Superior temporal gyrus (tissue), 1 donor: ENCODE data around the gene INPP4B.
"Not testable (repeated sequence)": the region's sequence is repeated elsewhere in the genome, so short reads cannot be mapped to it uniquely, and the experiment has no call there.

Experiments used
- DNase-seq: peaks from one replicate; pipeline ENCODE4 v3.0.0-alpha.2; 2016; ENCODE audit errors: extremely low spot score

INPP4B gene

GRCh38 chr4:142547974-142548373, 298.1 kb downstream of the INPP4B start:
- DNase-seq, result no peak

GRCh38 chr4:142544594-142544993, 301.5 kb downstream of the INPP4B start:
- DNase-seq, result no peak

- no peak for DNase-seq
Observed at GRCh38 chr4:142544039-142544438, 302.1 kb downstream of the INPP4B start.

GRCh38 chr4:142540483-142540804, 305.7 kb downstream of the INPP4B start:
- DNase-seq, result no peak

GRCh38 chr4:142539796-142540482, 306.2 kb downstream of the INPP4B start:
- DNase-seq, result no peak

GRCh38 chr4:142535009-142535408, 311.1 kb downstream of the INPP4B start:
- DNase-seq, result peak; percentile 43

GRCh38 chr4:142532054-142532453, 314.0 kb downstream of the INPP4B start:
- no peak for DNase-seq

GRCh38 chr4:142530728-142531127, 315.4 kb downstream of the INPP4B start:
- no peak for DNase-seq

- no peak for DNase-seq
Observed at GRCh38 chr4:142528433-142528832, 317.7 kb downstream of the INPP4B start.

GRCh38 chr4:142523111-142523510, 323.0 kb downstream of the INPP4B start:
- no peak for DNase-seq

- DNase-seq, result no peak
Observed at GRCh38 chr4:142519342-142519741, 326.8 kb downstream of the INPP4B start.

GRCh38 chr4:142516686-142517526, 329.2 kb downstream of the INPP4B start:
- no peak for DNase-seq

- no peak for DNase-seq
Observed at GRCh38 chr4:142512161-142512560, 333.9 kb downstream of the INPP4B start.

GRCh38 chr4:142509881-142510280, 336.2 kb downstream of the INPP4B start:
- no peak for DNase-seq

- DNase-seq, result not testable (repeated sequence)
Observed at GRCh38 chr4:142509381-142509780, 336.7 kb downstream of the INPP4B start.

- DNase-seq, result no peak
Observed at GRCh38 chr4:142500966-142501365, 345.1 kb downstream of the INPP4B start.

- DNase-seq, result no peak
Observed at GRCh38 chr4:142497606-142498005, 348.5 kb downstream of the INPP4B start.

GRCh38 chr4:142493255-142494110, 352.6 kb downstream of the INPP4B start:
- no peak for DNase-seq

GRCh38 chr4:142485452-142485851, 360.6 kb downstream of the INPP4B start:
- DNase-seq, result no peak

- DNase-seq, result no peak
Observed at GRCh38 chr4:142480244-142480643, 365.9 kb downstream of the INPP4B start.

GRCh38 chr4:142475663-142476062, 370.4 kb downstream of the INPP4B start:
- no peak for DNase-seq

- no peak for DNase-seq
Observed at GRCh38 chr4:142474398-142475087, 371.6 kb downstream of the INPP4B start.
